GM10248 (cell line): Measurements from ENCODE around the gene C1QL4.
"Not testable (repeated sequence)": the region's sequence is repeated elsewhere in the genome, so short reads cannot be mapped to it uniquely, and the experiment has no call there.

Experiments
- CTCF ChIA-PET: fragments of 300-600 bp; sonication (Branson Sonifier 250); formaldehyde crosslinking; extraction: SDS; loops from one replicate; lab custom pipeline; 2021; ENCODE audit warnings: antibody characterized with exemption; lab: Yijun Ruan, JAX
- POLR2A ChIA-PET: fragments of 350-650 bp; sonication (Branson Sonifier 250); formaldehyde crosslinking; extraction: SDS; loops from one replicate; lab custom pipeline; 2020; ENCODE audit warnings: antibody characterized with exemption; lab: Yijun Ruan, JAX
- DNase-seq: peaks from one replicate; pipeline ENCODE4 v3.0.0; 2012; ENCODE audit errors: extremely low spot score
- CTCF ChIP-seq: IDR thresholded peaks from 2 replicates; pipeline ENCODE4 v1.5.1; 2012; ENCODE audit warnings: mild to moderate bottlenecking, low read depth; ENCODE audit errors: extremely low read depth, missing control alignments, control extremely low read depth

Gene C1QL4

GRCh38 chr12:49314811-49315210 lies 22.2 kb downstream of the C1QL4 start:
- no peak for DNase-seq
- ChIA-PET POLR2A (no interaction called here), CTCF (no interaction called here)
- TF ChIP-seq CTCF, result no peak

- POLR2A ChIA-PET, DNase-seq: not testable (repeated sequence)
- CTCF ChIA-PET, result interaction anchor here (1.9 kb wide), 1 partner anchor 12 kb away, joined by 7 read pairs; the partner anchor contains the start of gene TROAP
Measured at GRCh38 chr12:49310451-49311000, 26.5 kb downstream of the C1QL4 start.

- ChIA-PET CTCF (interaction anchor here (1.8 kb wide), 1 partner anchor 22 kb away, joined by 5 read pairs; no protein-coding TSS in a partner anchor), POLR2A (no interaction called here)
- DNase-seq, result no peak
- TF ChIP-seq CTCF, result no peak
Measured at GRCh38 chr12:49309386-49309785, 27.6 kb downstream of the C1QL4 start.

DNA sequence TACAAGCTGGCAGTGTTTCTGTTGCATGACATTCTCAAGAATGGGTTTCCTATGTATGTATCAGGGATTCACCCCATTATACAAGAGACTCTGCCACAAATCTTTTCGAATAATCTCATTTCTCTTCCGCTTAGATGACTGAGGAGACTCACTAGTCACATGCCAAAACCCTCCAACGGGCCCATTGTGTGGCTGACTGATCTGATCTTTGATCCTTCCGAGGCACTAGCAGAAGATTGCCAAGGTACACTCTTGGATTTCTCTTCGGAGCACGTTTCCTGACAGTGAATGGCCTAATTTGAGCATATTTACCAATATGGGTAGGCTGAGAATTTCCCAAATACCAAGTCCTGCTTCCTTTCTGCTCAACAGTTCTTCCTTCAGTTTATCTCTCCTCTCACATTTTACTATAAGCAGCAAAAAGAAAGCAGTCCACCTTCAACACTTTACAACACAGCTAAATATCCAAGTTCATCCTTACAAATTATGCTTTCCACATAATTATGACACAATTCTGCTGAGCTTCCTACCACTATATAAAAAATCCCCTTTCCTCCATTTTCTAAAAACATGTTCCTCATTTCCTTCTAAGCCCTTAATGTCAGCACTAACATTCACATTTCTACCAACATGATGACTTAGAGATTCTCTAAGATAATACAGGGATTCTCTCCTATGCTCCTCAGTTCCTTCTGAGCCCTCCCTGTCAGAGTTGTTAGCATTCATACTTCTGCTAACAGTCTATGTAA lies 31.1 kb downstream of the C1QL4 start:
- ChIA-PET CTCF (interaction anchor here (0.9 to 4.9 kb wide), 4 partner anchors 11 to 37 kb away, joined by 4 to 35 read pairs (median 4); partner anchors contain the start of gene PRPH), POLR2A (no interaction called here)
- no peak for TF ChIP-seq CTCF
- no peak for DNase-seq

- ChIA-PET POLR2A (no interaction called here), CTCF (interaction anchor here (0.8 to 4.9 kb wide), 7 partner anchors 9 to 277 kb away, joined by 3 to 35 read pairs (median 5); partner anchors contain the start of genes DNAJC22 and PRPH)
- TF ChIP-seq CTCF, result no peak
- DNase-seq, result no peak
Measured at GRCh38 chr12:49304161-49304560, 32.8 kb downstream of the C1QL4 start.

GRCh38 chr12:49301760-49302159 lies 35.2 kb downstream of the C1QL4 start:
- ChIA-PET POLR2A (no interaction called here), CTCF (interaction anchor here (2.4 to 3.5 kb wide), 3 partner anchors 12 to 45 kb away, joined by 13 to 21 read pairs (median 20); partner anchors contain the start of gene DNAJC22)
- TF ChIP-seq CTCF, result no peak
- peak; percentile 22 for DNase-seq

DNA sequence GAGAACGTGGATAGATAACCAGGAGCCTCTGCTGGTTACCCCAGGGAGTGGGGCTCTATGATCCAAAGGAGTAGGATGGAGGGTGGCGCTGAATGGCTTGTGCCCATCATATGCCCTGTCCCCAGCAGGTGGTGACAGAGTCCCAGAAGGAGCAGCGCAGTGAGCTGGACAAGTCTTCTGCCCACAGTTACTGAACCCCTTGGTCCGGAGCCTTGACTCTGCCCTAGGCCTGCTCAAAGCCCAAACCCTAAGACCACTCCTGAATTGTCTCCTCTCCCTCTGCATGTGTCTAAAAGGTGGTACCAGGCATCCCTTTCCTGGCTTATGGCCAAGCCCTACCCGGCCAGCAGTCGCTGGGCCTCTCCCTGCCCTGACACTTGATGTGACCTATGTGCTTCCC lies 38.8 kb downstream of the C1QL4 start:
- CTCF ChIA-PET, result interaction anchor here (1.0 to 15.7 kb wide), 8 partner anchors 9 to 210 kb away, joined by 4 to 174 read pairs (median 8); partner anchors contain the start of genes DNAJC22 and TROAP
- TF ChIP-seq CTCF, result no peak
- peak; percentile 25 for DNase-seq
- POLR2A ChIA-PET, result no interaction called here
